Naive thymus-derived CD4-positive, alpha-beta T cell (primary cell): ENCODE measurements around the gene MORC1. TPM values are rescaled to one million over a fixed set of nuclear protein-coding genes. Genes with fewer than 3 reads are reported as not detected.

ENCODE experiments used
- ATAC-seq: fragments of 150-1000 bp; cut with Tn5 transposase; 2 replicates; pipeline ENCODE4 v1.10.0; 2021; ENCODE audit warnings: mild to moderate bottlenecking, moderate library complexity
- CTCF ChIA-PET: fragments of 350-600 bp; sonication (Branson Sonifier 250); formaldehyde crosslinking; loops from one replicate; lab custom pipeline; 2021; ENCODE audit warnings: antibody characterized with exemption; lab: Charles Lee
- POLR2A ChIA-PET: fragments of 350-600 bp; sonication (Branson Sonifier 250); formaldehyde crosslinking; loops from one replicate; lab custom pipeline; 2021; ENCODE audit warnings: antibody characterized with exemption, inconsistent platforms; lab: Charles Lee
- DNase-seq, 9 donors: peaks; one replicate each; pipeline versions ENCODE4 v3.0.0 to v3.0.0-alpha.2; 2020 to 2022; ENCODE audit warnings: mixed read lengths in 1 of 9
- H3K27ac ChIP-seq: one replicate; pipeline ENCODE4 v1.7.0; 2013; ENCODE audit warnings: mild to moderate bottlenecking, low read depth, low read length, moderate library complexity
- H3K27me3 ChIP-seq, 2 donors: one replicate each; pipeline ENCODE4 v1.7.0; 2013; ENCODE audit warnings: low read length in 2 of 2, mild to moderate bottlenecking in 2 of 2, moderate library complexity in 2 of 2; ENCODE audit not compliant: control insufficient read depth in 2 of 2, insufficient read depth in 2 of 2
- H3K36me3 ChIP-seq, 3 experiments: 1 replicate in 2 of 3; 2 replicates in 1 of 3; pipeline ENCODE4 v1.7.0; 2013; ENCODE audit warnings: low read length in 3 of 3, mild to moderate bottlenecking in 3 of 3, moderate library complexity in 1 of 3; ENCODE audit not compliant: insufficient read depth in 3 of 3, control insufficient read depth in 2 of 3
- H3K4me1 ChIP-seq, 2 donors: one replicate each; pipeline ENCODE4 v1.7.0; 2013; ENCODE audit warnings: low read length in 2 of 2, mild to moderate bottlenecking in 2 of 2, moderate library complexity in 1 of 2; ENCODE audit not compliant: control insufficient read depth in 2 of 2, insufficient read depth in 2 of 2
- H3K4me3 ChIP-seq: 2 replicates; pipeline ENCODE4 v1.7.0; 2013; ENCODE audit warnings: mild to moderate bottlenecking, low read length
- H3K9me3 ChIP-seq, 3 experiments: 1 replicate in 2 of 3; 2 replicates in 1 of 3; pipeline ENCODE4 v1.7.0; 2013; ENCODE audit warnings: low read length in 3 of 3; ENCODE audit not compliant: control insufficient read depth in 2 of 3
- H3K27ac Mint-ChIP-seq, 9 donors: one replicate each; pipeline ENCODE4 v1.8.0; 2020 to 2022; ENCODE audit warnings: mixed read lengths in 9 of 9, mild to moderate bottlenecking in 8 of 9, moderate library complexity in 5 of 9, inconsistent platforms in 2 of 9
- H3K27me3 Mint-ChIP-seq, 5 donors: one replicate each; pipeline ENCODE4 v1.8.0; 2021 to 2022; ENCODE audit warnings: mixed read lengths in 5 of 5, mild to moderate bottlenecking in 1 of 5
- H3K36me3 Mint-ChIP-seq, 5 donors: one replicate each; pipeline ENCODE4 v1.8.0; 2020 to 2022; ENCODE audit warnings: mixed read lengths in 5 of 5, mild to moderate bottlenecking in 3 of 5, inconsistent platforms in 1 of 5
- H3K4me1 Mint-ChIP-seq, 7 donors: one replicate each; pipeline ENCODE4 v1.8.0; 2020 to 2022; ENCODE audit warnings: mixed read lengths in 7 of 7, mild to moderate bottlenecking in 3 of 7, inconsistent platforms in 1 of 7
- H3K4me3 Mint-ChIP-seq, 10 donors: one replicate each; pipeline ENCODE4 v1.8.0; 2020 to 2022; ENCODE audit warnings: mild to moderate bottlenecking in 10 of 10, mixed read lengths in 10 of 10, moderate library complexity in 6 of 10, inconsistent platforms in 2 of 10
- H3K9me3 Mint-ChIP-seq, 11 donors: one replicate each; pipeline ENCODE4 v1.8.0; 2020 to 2022; ENCODE audit warnings: mixed read lengths in 11 of 11, mild to moderate bottlenecking in 4 of 11, inconsistent platforms in 1 of 11, moderate library complexity in 1 of 11
- intact Hi-C, 2 donors: fragments of 100-400 bp; cut with micrococcal nuclease; formaldehyde crosslinking; loops; one replicate each; pipeline ENCODE4 v1.15.1; 2023
- polyA plus RNA-seq, 2 donors: library from polyadenylated mRNA; unstranded; fragments of 300-500 nt; fragmentation: Illumina TruSeq; gene quantifications; one replicate each; pipeline ENCODE4 v1.2.3, GENCODE V29; 2021
- total RNA-seq, 6 experiments: library from RNA in 5 of 6; stranded (reverse) in 5 of 6; gene quantifications; 1 replicate in 5 of 6; 2 replicates in 1 of 6; pipeline ENCODE4 v1.2.3 and lab custom pipeline; 2021 to 2026

MORC1 gene
- total and polyA plus RNA-seq, 7 experiments from 2014 or later: 0.12 TPM; not detected in 6

- no peaks in the 10 kb centered on the region for H3K36me3 Mint-ChIP-seq
- DNase-seq: no peak
- no peaks in the 10 kb centered on the region for H3K4me1 Mint-ChIP-seq
- no peaks in the 10 kb centered on the region for H3K27me3 ChIP-seq
- no peak overlapping the region for H3K27ac Mint-ChIP-seq
- H3K9me3 Mint-ChIP-seq: no peaks in the 10 kb centered on the region
- H3K27ac ChIP-seq: no peak overlapping the region
- ChIA-PET CTCF (no interaction called here), POLR2A (interaction anchor here (0.6 kb wide), 1 partner anchor 94 kb away, joined by 4 read pairs; no protein-coding TSS in a partner anchor)
- H3K27me3 Mint-ChIP-seq: peaks cover 3 to 23% (median 8%) of the 10 kb centered on the region in 5 donors
- intact Hi-C loops: loop anchor here in 1 of 2 donors (5.0 kb wide), 1 partner anchor 124 kb away; no protein-coding TSS in a partner anchor
- ATAC-seq: no peak
- H3K4me3 Mint-ChIP-seq: no peak overlapping the region
- H3K9me3 ChIP-seq: no peaks in the 10 kb centered on the region
- no peaks in the 10 kb centered on the region for H3K4me1 ChIP-seq
- H3K36me3 ChIP-seq: no peaks in the 10 kb centered on the region
- H3K4me3 ChIP-seq: no peak overlapping the region
Measured at GRCh38 chr3:109112946-109113760, 4.8 kb downstream of the MORC1 start.

DNA sequence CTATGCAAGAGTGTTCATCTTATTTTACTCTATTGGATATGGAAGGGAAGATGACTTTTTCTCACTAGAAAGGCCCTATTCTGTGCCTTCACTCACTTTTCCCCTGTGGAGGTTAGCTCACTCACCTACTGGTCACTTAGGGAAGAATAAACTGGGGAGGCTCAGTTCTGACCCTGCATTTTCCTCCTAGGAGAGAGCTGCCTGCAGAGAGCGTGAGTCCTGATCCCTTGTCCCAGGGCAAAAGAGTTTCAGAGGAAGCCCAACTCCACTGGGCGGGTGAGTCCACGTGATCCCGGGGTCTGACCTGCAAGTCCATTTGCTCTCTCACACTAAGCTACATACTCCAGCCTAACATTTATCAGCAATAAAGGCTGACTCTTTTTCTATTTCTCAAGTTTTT is 8.4 kb downstream of the MORC1 start:
- peaks cover 5 to 29% (median 17%) of the 10 kb centered on the region in 5 donors for H3K27me3 Mint-ChIP-seq
- H3K9me3 ChIP-seq: no peaks in the 10 kb centered on the region
- ATAC-seq (no peak), DNase-seq (no peak)
- H3K27ac Mint-ChIP-seq: no peak overlapping the region
- intact Hi-C loops: no loop called here
- no peaks in the 10 kb centered on the region for H3K4me1 ChIP-seq
- H3K4me3 Mint-ChIP-seq: no peak overlapping the region
- no peaks in the 10 kb centered on the region for H3K4me1 Mint-ChIP-seq
- H3K27me3 ChIP-seq: no peaks in the 10 kb centered on the region
- POLR2A ChIA-PET: no interaction called here
- no peak overlapping the region for H3K4me3 ChIP-seq
- H3K36me3 ChIP-seq: no peaks in the 10 kb centered on the region
- CTCF ChIA-PET: no interaction called here
- peaks cover 0 to 4% (median 0%) of the 10 kb centered on the region in 11 donors for H3K9me3 Mint-ChIP-seq
- H3K36me3 Mint-ChIP-seq: no peaks in the 10 kb centered on the region
- no peak overlapping the region for H3K27ac ChIP-seq

DNA sequence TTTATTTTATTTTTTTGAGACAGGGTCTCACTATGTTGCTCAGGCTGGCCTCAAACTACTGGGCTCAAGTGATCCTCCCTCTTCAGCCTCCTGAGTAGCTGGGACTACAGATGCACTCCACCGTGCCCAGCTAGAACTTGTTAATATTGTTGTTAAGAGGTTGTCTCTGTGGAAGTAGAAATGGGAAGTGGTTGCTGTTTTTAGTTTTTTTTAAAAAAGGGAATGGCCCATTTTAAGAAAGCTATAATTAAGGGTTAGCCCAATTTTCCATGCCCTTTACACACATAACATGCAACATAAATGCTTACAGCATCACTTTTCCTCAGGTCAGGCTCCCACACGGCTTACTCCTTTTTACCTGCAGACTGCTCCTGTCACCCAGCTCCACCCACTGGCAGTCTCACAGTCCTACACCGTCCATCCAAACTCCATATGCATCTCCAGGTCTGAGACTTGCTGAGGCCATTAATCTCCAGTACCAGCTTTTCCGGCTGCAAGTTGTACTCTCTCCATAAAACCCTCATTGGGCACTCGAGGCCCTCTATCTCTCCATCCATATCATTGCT is 19.8 kb downstream of the MORC1 start:
- H3K4me3 Mint-ChIP-seq: no peak overlapping the region
- ChIA-PET CTCF (no interaction called here), POLR2A (no interaction called here)
- intact Hi-C loops: loop anchor here in 1 of 2 donors (5.0 kb wide), 1 partner anchor 436 kb away; no protein-coding TSS in a partner anchor
- H3K27me3 ChIP-seq: no peaks in the 10 kb centered on the region
- H3K9me3 ChIP-seq: no peaks in the 10 kb centered on the region
- H3K27ac ChIP-seq: no peak overlapping the region
- H3K36me3 Mint-ChIP-seq: no peaks in the 10 kb centered on the region
- DNase-seq (no peak), ATAC-seq (no peak)
- peaks cover 0 to 3% (median 0%) of the 10 kb centered on the region in 7 donors for H3K4me1 Mint-ChIP-seq
- H3K9me3 Mint-ChIP-seq: no peaks in the 10 kb centered on the region
- H3K27me3 Mint-ChIP-seq: peaks cover 0 to 20% (median 0%) of the 10 kb centered on the region in 5 donors
- no peaks in the 10 kb centered on the region for H3K36me3 ChIP-seq
- no peak overlapping the region for H3K4me3 ChIP-seq
- no peak overlapping the region for H3K27ac Mint-ChIP-seq
- no peaks in the 10 kb centered on the region for H3K4me1 ChIP-seq

- H3K4me1 Mint-ChIP-seq: peaks cover 0 to 3% (median 0%) of the 10 kb centered on the region in 7 donors
- intact Hi-C loops: loop anchor here in 1 of 2 donors (5.0 kb wide), 1 partner anchor 433 kb away; no protein-coding TSS in a partner anchor
- ATAC-seq (no peak), DNase-seq (no peak)
- H3K4me3 ChIP-seq: no peak overlapping the region
- peaks cover 0 to 19% (median 0%) of the 10 kb centered on the region in 5 donors for H3K27me3 Mint-ChIP-seq
- no peak overlapping the region for H3K27ac ChIP-seq
- no peaks in the 10 kb centered on the region for H3K36me3 Mint-ChIP-seq
- no peaks in the 10 kb centered on the region for H3K9me3 Mint-ChIP-seq
- no peaks in the 10 kb centered on the region for H3K4me1 ChIP-seq
- CTCF ChIA-PET: no interaction called here
- H3K36me3 ChIP-seq: no peaks in the 10 kb centered on the region
- POLR2A ChIA-PET: no interaction called here
- H3K9me3 ChIP-seq: no peaks in the 10 kb centered on the region
- H3K4me3 Mint-ChIP-seq: no peak overlapping the region
- no peaks in the 10 kb centered on the region for H3K27me3 ChIP-seq
- H3K27ac Mint-ChIP-seq: no peak overlapping the region
Measured at GRCh38 chr3:109095166-109095565, 22.8 kb downstream of the MORC1 start.

DNA sequence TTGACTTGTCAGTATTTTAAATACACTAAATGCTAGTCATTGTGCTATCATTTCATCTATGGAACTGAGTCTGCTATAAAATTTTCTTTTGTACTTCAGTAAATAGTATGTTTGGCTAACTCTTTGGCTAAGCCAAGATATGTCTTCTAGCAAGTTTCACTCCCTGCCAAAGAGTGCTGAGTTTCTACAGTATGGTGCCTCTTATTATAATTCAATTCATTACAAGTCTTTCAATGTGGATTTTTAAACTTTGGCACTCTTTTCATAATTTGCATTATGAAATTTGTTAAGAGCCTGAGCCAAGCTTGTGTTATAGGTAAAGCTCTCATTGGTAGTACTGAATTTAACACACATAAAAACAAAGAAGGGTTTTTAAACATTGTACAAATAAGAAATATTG is 24.4 kb downstream of the MORC1 start:
- H3K4me1 Mint-ChIP-seq: peaks cover 0 to 3% (median 0%) of the 10 kb centered on the region in 7 donors

GRCh38 chr3:109091846-109092245 is 26.1 kb downstream of the MORC1 start:
- POLR2A ChIA-PET: no interaction called here
- Mint-ChIP-seq H3K4me1 (no peaks in the 10 kb centered on the region), H3K27ac (no peak overlapping the region), H3K36me3 (no peaks in the 10 kb centered on the region), H3K4me3 (no peak overlapping the region), H3K9me3 (no peaks in the 10 kb centered on the region), H3K27me3 (peaks cover 3 to 24% (median 9%) of the 10 kb centered on the region in 5 donors)
- Histone ChIP-seq H3K4me3 (no peak overlapping the region), H3K27me3 (no peaks in the 10 kb centered on the region), H3K36me3 (no peaks in the 10 kb centered on the region), H3K9me3 (no peaks in the 10 kb centered on the region), H3K27ac (no peak overlapping the region), H3K4me1 (no peaks in the 10 kb centered on the region)
- ATAC-seq: no peak
- no peak for DNase-seq
- CTCF ChIA-PET: interaction anchor here (0.8 to 1.2 kb wide), 2 partner anchors 10 to 68 kb away, joined by 3 to 4 read pairs; no protein-coding TSS in a partner anchor
- intact Hi-C loops: no loop called here

More for the DNA sequence above, 24.4 kb downstream of the MORC1 start:
- Histone ChIP-seq H3K4me3 (no peak overlapping the region), H3K27ac (no peak overlapping the region), H3K27me3 (no peaks in the 10 kb centered on the region), H3K36me3 (no peaks in the 10 kb centered on the region), H3K4me1 (no peaks in the 10 kb centered on the region), H3K9me3 (no peaks in the 10 kb centered on the region)
- H3K4me3 Mint-ChIP-seq: no peak overlapping the region
- POLR2A ChIA-PET: no interaction called here
- ATAC-seq: no peak
- H3K36me3 Mint-ChIP-seq: no peaks in the 10 kb centered on the region
- H3K27ac Mint-ChIP-seq: no peak overlapping the region
- DNase-seq: no peak
- peaks cover 0 to 21% (median 3%) of the 10 kb centered on the region in 5 donors for H3K27me3 Mint-ChIP-seq
- intact Hi-C loops: no loop called here
- no peaks in the 10 kb centered on the region for H3K9me3 Mint-ChIP-seq
- CTCF ChIA-PET: no interaction called here
